Measurements from ENCODE around the gene KRT85.

DNA sequence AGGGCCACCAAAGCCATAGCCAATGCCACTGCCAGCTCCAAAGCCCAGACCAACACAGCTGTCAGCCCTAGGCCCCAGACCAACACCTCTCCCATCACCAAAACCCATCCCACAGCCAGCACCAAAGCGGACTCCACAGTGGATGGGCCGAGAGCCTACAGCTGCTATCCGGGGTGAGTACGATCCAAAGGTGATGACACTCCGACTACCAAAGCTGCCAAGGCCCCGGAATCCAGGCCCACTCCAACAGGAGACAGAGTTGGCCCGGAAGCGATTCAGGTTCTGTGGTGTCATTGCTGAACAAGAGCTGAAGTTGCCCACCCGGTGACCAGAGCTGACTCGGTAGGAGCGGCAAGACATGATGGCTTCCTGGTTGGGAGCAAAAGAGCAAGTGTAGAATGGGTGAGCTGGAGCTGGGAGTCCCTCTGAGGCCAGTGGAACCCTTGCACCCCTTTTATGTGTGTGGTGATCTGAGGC lies 18.0 kb upstream of the KRT85 start, which contains the start of gene KRT84:
- TF ChIP-seq, protein P1, sequence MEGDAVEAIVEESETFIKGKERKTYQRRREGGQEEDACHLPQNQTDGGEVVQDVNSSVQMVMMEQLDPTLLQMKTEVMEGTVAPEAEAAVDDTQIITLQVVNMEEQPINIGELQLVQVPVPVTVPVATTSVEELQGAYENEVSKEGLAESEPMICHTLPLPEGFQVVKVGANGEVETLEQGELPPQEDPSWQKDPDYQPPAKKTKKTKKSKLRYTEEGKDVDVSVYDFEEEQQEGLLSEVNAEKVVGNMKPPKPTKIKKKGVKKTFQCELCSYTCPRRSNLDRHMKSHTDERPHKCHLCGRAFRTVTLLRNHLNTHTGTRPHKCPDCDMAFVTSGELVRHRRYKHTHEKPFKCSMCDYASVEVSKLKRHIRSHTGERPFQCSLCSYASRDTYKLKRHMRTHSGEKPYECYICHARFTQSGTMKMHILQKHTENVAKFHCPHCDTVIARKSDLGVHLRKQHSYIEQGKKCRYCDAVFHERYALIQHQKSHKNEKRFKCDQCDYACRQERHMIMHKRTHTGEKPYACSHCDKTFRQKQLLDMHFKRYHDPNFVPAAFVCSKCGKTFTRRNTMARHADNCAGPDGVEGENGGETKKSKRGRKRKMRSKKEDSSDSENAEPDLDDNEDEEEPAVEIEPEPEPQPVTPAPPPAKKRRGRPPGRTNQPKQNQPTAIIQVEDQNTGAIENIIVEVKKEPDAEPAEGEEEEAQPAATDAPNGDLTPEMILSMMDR (IDR thresholded peaks at IDR 0.05; ENCODE audit: borderline replicate concordance, extremely low read depth, low read length, poor library complexity, severe bottlenecking): no peak
- no peak for TF ChIP-seq EZH2 (IDR thresholded peaks at IDR 0.05; ENCODE audit: borderline replicate concordance, low read depth, low read length, severe bottlenecking)
